ENCODE results near the gene HSD17B8.

The HSD17B8 gene

DNA sequence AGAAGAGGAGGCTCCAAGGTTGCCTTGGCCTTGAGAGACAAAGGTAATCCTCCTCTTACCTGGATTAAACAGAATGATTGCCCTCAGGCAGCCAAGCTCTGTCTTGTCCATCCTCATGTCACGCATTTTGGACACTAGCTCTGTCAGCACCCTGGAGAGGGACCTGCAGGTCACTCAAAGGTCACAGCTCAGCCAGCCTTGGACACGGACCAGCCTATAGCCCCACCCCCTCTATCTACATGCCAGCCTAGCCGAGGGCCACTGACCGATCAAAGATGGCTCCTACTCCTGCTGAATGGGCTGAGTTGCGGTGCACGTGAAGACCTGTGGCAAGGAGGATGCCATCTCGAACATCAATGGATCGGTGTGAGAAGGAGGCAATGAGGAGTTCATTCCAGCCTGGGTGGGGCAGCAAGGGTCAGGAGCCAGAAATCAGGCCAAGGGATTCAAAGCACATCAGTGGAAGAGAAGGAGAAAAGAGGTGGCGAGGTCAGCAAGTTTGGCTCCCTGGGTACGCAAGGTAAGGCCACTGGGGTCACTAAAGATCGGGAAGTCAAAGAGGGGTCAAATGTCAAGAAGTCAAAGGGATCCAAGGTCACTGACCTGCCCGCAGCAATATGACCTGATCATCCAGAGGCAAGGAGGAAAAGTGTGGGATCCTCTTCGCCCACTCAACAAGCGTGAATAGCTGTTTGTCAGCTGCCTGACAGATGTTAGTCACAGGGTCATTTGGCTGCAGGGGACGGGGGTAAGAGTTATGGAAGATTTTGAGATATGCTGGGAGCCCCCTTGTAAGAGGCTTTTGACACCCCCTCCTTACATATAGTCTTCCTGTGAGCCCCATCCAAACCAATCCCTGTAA is 8.9 kb upstream of the HSD17B8 start:
- Histone ChIP-seq H3K9me3 (ENCODE audit: insufficient read depth, low read length, severe bottlenecking) (no peaks in the 10 kb centered on the region), H4K20me1 (ENCODE audit: insufficient read depth, low read length) (peaks cover 41% of the 10 kb centered on the region), H3K27ac (ENCODE audit: low read length) (no peak overlapping the region), H3K79me2 (ENCODE audit: insufficient read depth, low read length) (peaks cover 34% of the 10 kb centered on the region), H3K27me3 (ENCODE audit: insufficient read depth, low read length, poor library complexity) (no peaks in the 10 kb centered on the region), H3K36me3 (ENCODE audit: insufficient read depth, low read length) (peaks cover 47% of the 10 kb centered on the region), H2AFZ (ENCODE audit: low read depth, low read length) (no peak overlapping the region), H3K4me3 (ENCODE audit: low read depth in 1 of 2, low read length in 2 of 2) (no peak overlapping the region), H3K9ac (ENCODE audit: low read depth, low read length) (no peak overlapping the region), H3K4me2 (ENCODE audit: insufficient read depth, low read length) (no peak overlapping the region), H3K4me1 (ENCODE audit: insufficient read depth, low read length) (peaks cover 22% of the 10 kb centered on the region)
- TF ChIP-seq CTCF (IDR thresholded peaks at IDR 0.05; ENCODE audit: borderline replicate concordance, extremely low read depth, low read length, poor library complexity, severe bottlenecking) (no peak), EZH2 (IDR thresholded peaks at IDR 0.05; ENCODE audit: borderline replicate concordance, low read depth, low read length, severe bottlenecking) (no peak)
- no peak for ATAC-seq (ENCODE audit: insufficient read depth, low read depth)
- no peak for DNase-seq

DNA sequence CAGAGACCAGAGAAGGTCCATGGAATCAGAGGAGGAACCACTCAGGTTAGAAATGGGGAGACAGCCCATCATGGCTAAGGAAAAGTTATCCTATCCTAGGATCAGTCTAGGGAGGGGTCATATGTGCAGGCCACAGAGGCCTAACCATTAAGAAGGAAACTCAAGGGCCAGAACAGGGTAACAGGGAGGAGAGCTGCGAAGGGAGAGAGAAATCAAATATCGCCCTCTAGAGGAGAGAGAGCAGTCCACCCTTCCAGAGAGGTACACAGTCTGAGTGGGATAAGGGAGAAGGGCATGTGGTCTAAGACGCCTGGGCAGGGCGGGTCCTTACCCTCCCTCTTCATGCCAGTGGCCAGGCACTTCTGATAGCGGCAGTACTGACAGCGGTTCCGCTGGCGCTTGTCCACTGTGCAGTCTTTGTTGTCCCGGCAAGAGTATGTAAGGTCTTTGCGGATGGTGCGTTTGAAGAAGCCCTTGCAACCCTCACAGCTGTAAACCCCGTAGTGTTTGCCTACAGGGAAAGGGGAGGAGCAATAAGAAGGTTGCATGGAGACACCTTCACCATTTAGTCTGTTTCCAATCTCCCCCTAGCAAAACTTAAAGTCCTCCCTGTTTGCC is 6.9 kb upstream of the HSD17B8 start:
- peak; percentile 82 for TF ChIP-seq CTCF (IDR thresholded peaks at IDR 0.05; ENCODE audit: borderline replicate concordance, extremely low read depth, low read length, poor library complexity, severe bottlenecking)
- no peak for TF ChIP-seq EZH2 (IDR thresholded peaks at IDR 0.05; ENCODE audit: borderline replicate concordance, low read depth, low read length, severe bottlenecking)
- Histone ChIP-seq H3K4me1 (ENCODE audit: insufficient read depth, low read length) (peaks cover 38% of the 10 kb centered on the region), H4K20me1 (ENCODE audit: insufficient read depth, low read length) (peaks cover 46% of the 10 kb centered on the region), H3K9me3 (ENCODE audit: insufficient read depth, low read length, severe bottlenecking) (no peaks in the 10 kb centered on the region), H3K27ac (ENCODE audit: low read length) (no peak overlapping the region), H3K79me2 (ENCODE audit: insufficient read depth, low read length) (peaks cover 53% of the 10 kb centered on the region), H3K9ac (ENCODE audit: low read depth, low read length) (no peak overlapping the region; the same call in 1 of the 2 replicates), H3K4me3 (ENCODE audit: low read depth in 1 of 2, low read length in 2 of 2) (no peak overlapping the region), H2AFZ (ENCODE audit: low read depth, low read length) (no peak overlapping the region), H3K36me3 (ENCODE audit: insufficient read depth, low read length) (peaks cover 62% of the 10 kb centered on the region), H3K27me3 (ENCODE audit: insufficient read depth, low read length, poor library complexity) (no peaks in the 10 kb centered on the region), H3K4me2 (ENCODE audit: insufficient read depth, low read length) (peak overlapping the region; percentile 77)
- ATAC-seq (ENCODE audit: insufficient read depth, low read depth) (peak; percentile 59), DNase-seq (peak; percentile 44)

DNA sequence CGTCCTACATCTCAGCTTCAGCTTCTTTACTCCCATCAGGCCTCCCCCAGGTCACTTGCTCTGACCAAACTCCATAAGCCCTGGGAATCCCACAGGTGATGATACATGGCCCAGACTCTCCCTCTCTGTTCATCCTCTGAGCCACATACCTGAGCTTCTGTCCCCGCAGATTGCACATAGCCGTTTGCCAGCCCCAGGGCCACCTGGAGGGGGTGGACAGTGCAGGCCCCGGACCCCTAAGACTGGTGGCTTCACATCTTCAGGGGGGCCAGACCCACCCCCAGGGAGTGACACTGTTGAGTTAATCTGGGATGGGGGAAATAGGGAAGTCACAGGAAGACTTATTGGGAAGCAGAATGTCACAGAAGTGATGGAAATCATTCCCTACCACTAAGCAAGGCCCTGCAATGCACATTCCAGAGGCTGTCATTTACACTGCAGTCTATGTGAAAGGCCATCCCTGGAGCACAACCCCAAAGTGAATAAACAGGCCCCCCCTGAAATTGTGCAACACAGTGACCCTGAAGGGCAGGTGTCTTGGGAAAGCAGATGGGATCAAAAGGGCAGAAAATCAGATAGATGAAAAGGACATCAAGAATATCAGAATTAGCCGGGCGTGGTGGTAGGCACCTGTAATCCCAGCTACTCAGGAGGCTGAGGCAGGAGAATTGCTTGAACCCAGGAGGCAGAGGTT is 6.1 kb upstream of the HSD17B8 start:
- Histone ChIP-seq H3K4me2 (ENCODE audit: insufficient read depth, low read length) (peak overlapping the region; percentile 77), H3K9ac (ENCODE audit: low read depth, low read length) (peak overlapping the region; percentile 14; the same call in 1 of the 2 replicates)
- no peak for DNase-seq

More for the DNA sequence above, 6.1 kb upstream of the HSD17B8 start:
- Histone ChIP-seq H3K36me3 (ENCODE audit: insufficient read depth, low read length) (peaks cover 69% of the 10 kb centered on the region), H4K20me1 (ENCODE audit: insufficient read depth, low read length) (peaks cover 46% of the 10 kb centered on the region), H3K9me3 (ENCODE audit: insufficient read depth, low read length, severe bottlenecking) (no peaks in the 10 kb centered on the region), H3K79me2 (ENCODE audit: insufficient read depth, low read length) (peaks cover 55% of the 10 kb centered on the region), H3K27me3 (ENCODE audit: insufficient read depth, low read length, poor library complexity) (no peaks in the 10 kb centered on the region), H3K4me1 (ENCODE audit: insufficient read depth, low read length) (peaks cover 44% of the 10 kb centered on the region), H2AFZ (ENCODE audit: low read depth, low read length) (no peak overlapping the region), H3K4me3 (ENCODE audit: low read depth in 1 of 2, low read length in 2 of 2) (peak overlapping the region in 1 of 2 experiments; percentile 23; a peak in 1 of 4 replicates), H3K27ac (ENCODE audit: low read length) (no peak overlapping the region)
- no peak for TF ChIP-seq CTCF (IDR thresholded peaks at IDR 0.05; ENCODE audit: borderline replicate concordance, extremely low read depth, low read length, poor library complexity, severe bottlenecking)
- no peak for TF ChIP-seq EZH2 (IDR thresholded peaks at IDR 0.05; ENCODE audit: borderline replicate concordance, low read depth, low read length, severe bottlenecking)
- no peak for ATAC-seq (ENCODE audit: insufficient read depth, low read depth)

Measured in DND-41 (cell line).